NAMALWA (cell line): ENCODE data around the gene CLDN7.
"Not testable (repeated sequence)": the region's sequence is repeated elsewhere in the genome, so short reads cannot be mapped to it uniquely, and the experiment has no call there.

Source experiments
- DNase-seq: peaks from one replicate; pipeline ENCODE4 v3.0.0-alpha.2; 2015; ENCODE audit warnings: low spot score

Gene CLDN7

GRCh38 chr17:7253082-7253481 lies 9.2 kb downstream of the CLDN7 start:
- no peak for DNase-seq

GRCh38 chr17:7252176-7253043 lies 9.9 kb downstream of the CLDN7 start, which contains the start of gene ELP5:
Gene ELP5, plus strand, starts transcription at chr17:7252215. Its CDS starts 336 bp downstream, at chr17:7252551.
- DNase-seq, result peak; percentile 90

- peak; percentile 98 for DNase-seq
Measured at GRCh38 chr17:7251661-7252175, 10.6 kb downstream of the CLDN7 start, which contains the start of gene CTDNEP1. Gene CTDNEP1, minus strand, starts transcription at chr17:7251734. Its CDS starts 438 bp downstream, at chr17:7251296.

- peak; percentile 18 for DNase-seq
Measured at GRCh38 chr17:7250695-7251627, 11.3 kb downstream of the CLDN7 start.

DNA sequence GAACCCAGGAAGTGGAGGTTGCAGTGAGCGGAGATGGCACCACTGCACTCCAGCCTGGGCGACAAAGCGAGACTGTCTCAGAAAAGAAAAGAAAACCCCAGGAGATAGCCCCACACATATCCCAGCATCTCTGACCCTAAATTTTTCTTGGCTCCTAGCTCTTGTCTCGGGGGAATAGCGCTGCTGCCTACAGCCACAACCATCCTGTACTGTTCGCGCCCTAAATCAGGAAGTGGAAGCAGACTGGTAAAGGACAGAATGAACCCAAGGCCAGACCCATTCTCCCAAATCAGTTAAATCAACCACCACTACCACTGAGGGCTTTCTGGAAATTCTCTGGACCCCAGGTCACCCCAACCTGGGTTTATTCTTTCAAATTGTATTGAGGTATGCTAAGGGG lies 12.4 kb downstream of the CLDN7 start:
- peak; percentile 23 for DNase-seq

- no peak for DNase-seq
Measured at GRCh38 chr17:7249214-7249613, 13.1 kb downstream of the CLDN7 start.

DNA sequence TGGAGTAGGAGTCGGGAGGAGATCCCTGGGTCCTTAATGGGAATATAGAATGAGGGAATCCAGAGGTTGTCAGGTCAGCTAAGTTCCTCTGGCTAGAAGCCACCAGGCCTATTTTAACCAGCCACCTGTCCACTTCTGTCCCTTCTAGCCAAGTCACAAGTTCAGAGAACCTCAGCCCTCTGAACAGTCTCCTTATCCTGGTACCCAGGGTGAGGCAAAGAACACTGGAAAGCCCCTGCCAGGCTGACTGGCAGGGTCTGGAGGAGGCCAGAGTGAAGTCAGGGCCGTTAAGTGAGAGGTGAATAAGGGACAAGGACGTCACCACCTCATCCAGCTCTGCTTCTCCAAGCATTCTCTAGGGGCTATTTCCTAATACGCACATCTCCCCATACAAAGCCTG lies 13.5 kb downstream of the CLDN7 start:
- no peak for DNase-seq

DNA sequence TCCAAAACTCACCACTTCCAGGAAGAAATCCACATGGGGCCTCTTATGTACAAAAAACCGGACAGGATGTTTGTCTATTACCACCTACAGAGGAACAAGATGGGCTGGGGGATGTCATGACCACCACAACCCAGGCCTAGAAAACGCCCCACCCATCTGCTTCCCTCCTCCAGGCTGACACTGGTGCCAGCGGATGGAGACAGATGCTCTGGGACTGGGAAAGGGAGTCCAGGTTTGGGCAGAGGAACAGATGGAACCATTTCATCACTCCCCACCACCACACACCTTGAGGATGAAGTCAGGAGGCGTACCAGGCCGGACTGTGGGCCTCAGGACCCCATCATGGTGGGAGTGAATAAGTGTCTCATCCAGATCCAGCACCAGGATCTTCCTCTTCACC lies 15.5 kb downstream of the CLDN7 start:
- no peak for DNase-seq

- not testable (repeated sequence) for DNase-seq
Measured at GRCh38 chr17:7243838-7244237, 18.4 kb downstream of the CLDN7 start.

- DNase-seq, result no peak
Measured at GRCh38 chr17:7243453-7243729, 18.9 kb downstream of the CLDN7 start.

DNA sequence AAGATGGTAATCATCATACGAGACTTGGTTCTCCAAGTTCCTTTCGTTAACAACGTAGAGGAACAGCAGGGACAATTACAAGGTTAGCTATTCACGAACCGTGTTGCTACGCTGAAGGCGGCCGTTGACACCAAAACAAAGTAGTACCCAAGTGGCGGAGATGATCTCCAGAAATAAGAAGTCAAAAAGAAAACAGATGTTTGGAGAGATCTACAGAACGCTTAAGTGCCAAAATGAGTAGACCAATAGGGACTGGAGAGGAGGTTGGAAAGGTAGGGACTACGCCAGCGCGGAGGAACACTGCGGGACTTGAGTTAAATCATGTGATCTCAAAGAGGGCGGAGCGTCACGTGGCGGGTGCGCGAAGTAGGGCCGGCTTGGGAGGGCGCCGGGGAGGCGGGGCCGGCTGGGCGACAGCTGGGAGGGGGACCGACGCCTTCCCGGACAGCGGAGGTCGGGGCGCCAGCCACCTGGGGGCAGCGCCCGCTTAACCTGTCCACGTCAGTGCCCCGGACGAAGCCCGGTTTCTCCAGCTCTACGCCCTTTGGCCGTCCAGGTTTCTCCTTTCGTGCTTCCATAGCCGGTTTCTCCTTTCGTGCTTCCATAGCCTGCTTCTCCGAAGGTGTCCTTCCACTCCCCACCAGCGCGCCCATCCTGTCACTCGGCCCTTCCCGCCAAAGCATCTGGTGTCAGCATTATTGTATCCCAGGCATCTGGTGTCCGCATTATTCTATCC lies 19.4 kb downstream of the CLDN7 start:
- DNase-seq, result peak; percentile 85

DNA sequence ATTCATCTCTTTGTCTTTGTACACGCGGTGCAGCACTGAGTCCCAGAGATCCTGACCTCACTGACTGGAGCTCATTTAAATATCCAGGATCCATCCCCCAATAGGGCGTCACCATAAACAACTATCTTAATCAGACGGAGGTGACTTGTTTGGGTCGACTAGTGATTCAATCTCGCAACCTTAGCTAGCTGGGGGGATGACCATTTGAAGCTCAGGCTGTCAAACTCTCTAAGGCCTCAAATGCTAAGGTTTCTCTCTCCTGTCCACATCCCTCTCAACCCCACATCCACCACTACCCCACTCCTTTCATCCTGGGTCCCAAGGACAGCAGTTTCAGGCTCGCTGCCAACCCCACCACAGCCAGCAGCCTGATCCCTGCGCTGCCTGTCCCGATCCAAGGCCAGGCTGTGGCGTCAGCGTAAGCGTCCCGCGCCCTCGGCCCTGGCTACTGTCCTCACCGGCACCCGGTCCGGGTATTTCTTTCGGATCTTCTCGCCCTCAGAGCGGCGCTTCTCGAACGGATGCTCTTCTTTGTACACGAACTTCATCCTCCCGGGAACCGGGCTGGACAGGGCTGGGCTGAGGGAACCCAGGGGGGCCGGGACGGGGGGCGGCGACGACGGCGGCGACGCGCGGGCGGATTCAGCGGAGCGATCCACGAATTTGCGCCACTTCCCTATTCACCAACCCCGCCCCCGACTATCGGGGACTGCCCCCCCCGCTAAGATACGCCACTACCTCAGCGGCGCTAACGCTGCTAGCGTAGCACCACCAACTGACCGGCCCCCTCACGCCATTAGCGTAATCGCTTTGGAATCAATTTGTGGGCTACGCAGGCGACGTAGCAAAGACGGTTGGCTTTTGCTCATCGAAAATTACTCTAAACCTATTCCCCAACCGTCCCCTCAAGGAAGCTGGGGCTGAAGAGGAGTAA lies 20.2 kb downstream of the CLDN7 start, which contains the start of gene GABARAP:
Gene GABARAP, minus strand, starts transcription at position 667 of the 934 bp plus-strand sequence. Its CDS starts 119 bp downstream, at position 548.
- peak; percentile 78 for DNase-seq

GRCh38 chr17:7241090-7241733 lies 21.1 kb downstream of the CLDN7 start:
- DNase-seq, result no peak

DNA sequence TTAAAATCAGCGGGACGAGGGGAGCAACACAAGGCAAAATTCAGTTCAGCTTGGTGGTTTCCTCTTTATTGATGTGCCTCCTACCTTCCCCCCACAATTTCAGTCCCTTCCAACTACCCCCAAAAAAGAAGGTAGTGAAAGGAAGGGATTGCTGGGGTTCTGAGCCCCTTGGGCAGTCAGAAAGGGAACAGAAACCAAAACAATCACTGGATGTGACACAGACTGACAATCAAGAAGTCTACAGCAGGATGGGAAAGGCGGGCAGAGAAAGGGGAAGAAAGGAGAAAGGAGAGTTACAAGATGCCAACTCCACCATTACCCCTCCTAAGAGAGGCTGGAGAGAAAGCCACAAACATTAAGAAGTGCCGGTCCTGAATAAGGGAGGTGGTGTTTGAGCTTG lies 21.9 kb downstream of the CLDN7 start:
- DNase-seq, result peak; percentile 30

DNA sequence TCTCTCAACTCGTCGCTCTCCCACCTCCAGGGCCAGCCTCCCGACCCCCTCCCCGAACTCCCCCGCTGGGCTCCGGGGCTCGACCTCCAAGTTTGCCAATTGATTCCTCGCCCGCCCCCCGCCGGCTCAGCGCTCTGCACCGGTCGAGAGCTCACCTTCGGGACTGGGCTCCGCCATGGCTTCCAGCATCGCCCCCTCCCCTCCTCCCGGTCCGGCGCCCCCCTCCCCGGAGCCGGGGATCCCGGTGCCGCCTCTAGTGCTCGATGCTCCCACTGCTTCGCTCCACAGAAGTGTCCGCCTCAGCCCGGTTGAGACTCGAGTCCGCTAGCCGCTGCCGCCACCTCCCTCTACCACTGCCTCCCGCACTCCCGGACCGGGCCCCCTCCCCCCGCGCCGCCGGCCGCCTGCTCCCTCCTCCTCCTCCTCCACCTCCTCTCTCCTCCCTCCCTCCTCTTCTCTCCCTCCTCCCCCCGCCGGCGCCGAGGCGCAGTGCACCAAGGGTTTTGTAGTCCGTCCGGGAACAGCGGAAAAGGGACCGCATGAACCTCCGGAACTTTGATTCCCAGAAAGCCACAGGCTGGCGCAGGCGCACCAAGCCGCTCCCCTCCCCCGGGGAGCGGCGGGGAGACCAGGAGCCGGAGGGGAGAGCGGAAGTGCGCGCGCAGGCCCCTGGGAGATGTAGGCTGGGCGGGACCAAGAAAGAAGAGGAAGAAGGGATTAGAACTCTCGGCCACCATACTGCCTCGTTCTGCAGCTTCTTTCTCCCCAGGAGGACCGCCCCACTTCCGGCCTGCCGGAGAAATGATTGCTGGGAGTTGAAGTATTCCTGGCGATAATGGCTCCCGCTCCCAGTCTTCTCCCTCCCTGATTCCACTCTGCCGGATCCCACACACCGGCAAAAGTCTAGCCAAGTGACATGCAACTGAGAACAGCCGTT lies 22.9 kb downstream of the CLDN7 start, which contains the start of gene PHF23:
Gene PHF23, minus strand, starts transcription at position 367 of the 937 bp plus-strand sequence. Its CDS starts 178 bp downstream, at position 189.
- peak; percentile 92 for DNase-seq

DNA sequence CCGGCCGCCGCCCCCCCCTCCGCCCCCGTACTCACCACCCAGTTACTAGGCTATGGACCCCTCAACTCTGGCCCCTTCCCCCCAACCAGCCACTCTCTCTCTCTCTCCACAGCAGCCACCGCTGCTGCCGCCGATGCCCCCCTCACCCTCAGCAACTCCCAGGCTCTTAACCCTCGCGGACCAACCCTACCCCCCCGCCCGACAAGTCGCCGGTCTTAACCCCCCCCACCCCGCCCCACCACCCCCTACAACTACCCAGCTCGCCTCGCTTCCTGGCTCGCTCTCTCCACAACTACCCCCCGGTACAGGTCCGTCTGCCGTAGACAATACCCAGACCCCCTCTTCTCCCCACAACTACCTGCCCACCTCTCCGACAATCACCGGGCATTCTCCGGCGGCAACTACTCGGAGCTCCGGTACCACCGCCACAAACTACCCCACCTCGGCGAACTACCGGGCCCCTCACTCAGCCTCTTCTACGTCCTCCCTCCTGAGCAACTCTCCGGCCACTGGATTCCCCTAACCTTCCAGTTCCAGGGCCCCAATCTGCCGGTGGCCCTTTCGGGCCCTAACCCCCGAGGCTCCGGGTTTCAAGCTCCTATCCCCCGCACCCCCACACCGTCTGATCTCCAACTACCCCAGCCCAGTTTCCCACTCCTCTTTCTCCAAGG lies 23.7 kb downstream of the CLDN7 start:
- DNase-seq, result peak; percentile 24

DNA sequence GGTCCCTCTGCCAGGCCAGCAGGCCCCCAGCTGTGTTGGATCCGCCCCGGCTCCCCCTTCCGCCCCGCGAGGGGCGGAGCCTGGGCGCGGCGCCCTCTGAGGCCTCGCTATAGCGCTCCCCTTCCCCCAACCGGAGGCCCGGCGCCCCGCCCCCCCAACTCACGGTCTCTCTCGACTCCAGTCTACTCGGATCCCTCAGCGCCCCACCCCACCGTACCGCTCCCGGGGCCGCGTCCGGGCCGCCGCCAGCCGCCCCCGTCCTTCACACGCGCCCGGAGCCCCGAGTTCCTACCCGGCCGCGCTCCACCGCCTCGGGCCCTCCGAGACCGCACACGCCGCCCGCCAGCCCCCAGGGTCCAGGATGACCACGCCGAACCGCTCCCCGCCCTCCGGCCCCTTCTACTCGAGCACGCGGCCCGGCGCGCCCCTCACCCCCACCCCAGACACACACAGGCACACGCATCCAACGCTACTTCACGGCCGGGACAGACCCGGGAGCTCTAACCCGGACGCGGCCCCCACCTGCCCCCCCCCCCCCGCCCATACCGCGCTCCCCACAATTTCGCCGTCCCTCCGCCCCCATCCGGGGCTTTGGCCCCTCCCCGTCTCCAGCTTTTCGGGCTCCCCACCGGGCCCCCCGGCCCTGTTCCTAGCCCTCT lies 24.4 kb downstream of the CLDN7 start:
- peak; percentile 70 for DNase-seq
